Stimulated activated CD8-positive, alpha-beta memory T cell treated with anti-CD3 and anti-CD28 coated beads, Interleukin-15, amount 100 ng/mL, for 4 hours (primary cell): Measurements from ENCODE around the gene CLDN7.
A peak's percentile ranks its signal among the peaks of the same experiment; 100 is the strongest.
"Not testable (repeated sequence)": the region's sequence is repeated elsewhere in the genome, so short reads cannot be mapped to it uniquely, and the experiment has no call there.

Experiments used
- DNase-seq, 2 donors: peaks; one replicate each; pipeline ENCODE4 v3.0.0-alpha.2; 2020; ENCODE audit warnings: low read depth in 2 of 2

CLDN7 gene

DNA sequence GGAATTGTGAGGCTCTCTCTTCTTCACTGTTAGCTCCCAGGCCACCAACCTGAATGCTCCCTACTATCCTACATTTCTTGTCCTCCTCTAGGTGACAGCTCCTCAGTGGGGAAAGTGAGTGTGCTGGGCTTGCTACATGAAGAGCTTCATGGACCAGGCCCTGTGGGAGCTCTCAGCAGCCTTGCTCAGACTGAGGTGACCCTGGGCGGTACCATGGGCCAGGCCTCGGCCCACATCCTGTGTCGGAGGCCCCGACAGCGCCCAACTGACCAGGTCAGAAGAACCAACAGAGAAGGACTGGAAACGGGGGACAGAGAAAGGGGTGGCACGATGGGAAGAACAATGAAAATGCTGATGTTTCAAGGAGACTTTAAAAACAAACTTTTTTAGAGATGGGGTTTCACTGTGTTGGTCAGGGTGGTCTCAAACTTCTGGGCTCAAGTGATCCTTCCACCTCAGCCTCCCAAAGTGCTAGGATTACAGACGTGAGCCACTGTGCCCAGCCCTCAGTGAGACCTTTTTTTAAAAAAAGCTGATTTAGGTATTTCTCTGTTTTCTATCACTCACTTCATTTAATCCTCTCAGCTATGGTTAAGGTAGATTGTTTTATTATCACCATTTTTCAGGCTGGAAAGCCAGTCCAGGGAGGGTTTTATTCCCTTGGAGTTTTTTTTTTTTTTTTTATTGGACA lies 5.4 kb downstream of the CLDN7 start:
- no peak for DNase-seq

DNA sequence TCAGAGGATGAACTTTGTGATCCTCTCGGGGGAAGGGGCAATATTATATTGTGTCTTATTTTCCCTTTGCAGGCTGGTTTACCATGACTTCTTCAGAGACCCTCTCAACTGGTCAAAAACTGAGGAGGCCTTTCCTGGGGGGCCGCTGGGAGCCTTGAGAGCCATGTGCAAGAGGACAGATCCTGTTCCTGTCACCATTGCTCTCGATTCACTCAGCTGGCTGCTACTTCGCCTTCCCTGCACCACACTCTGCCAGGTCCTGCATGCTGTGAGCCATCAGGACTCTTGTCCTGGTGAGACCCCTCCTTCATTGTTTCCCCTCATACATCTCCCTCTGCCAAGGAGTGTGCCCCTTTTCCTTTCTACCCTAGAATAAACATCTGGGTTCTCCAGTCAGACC lies 7.8 kb downstream of the CLDN7 start:
- no peak for DNase-seq

DNA sequence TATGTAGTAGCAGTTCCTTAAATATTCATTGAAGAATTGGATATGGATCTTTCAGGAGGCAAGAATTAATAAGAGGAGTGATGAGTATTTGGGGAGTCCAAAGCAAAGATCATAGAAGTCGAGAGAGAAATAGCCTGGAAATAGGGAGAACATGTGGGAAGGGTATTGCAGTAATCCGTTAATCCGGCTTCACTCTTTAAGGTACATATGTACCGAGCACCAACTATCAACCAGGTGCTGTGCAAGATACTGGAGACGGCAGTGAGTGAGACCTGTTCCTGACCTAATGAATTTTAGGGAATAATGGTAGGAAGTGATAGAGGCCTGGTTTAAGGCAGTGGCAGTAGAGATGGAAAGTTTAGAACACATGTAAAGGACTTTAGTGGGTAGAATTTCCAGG lies 9.2 kb downstream of the CLDN7 start:
- no peak for DNase-seq

DNA sequence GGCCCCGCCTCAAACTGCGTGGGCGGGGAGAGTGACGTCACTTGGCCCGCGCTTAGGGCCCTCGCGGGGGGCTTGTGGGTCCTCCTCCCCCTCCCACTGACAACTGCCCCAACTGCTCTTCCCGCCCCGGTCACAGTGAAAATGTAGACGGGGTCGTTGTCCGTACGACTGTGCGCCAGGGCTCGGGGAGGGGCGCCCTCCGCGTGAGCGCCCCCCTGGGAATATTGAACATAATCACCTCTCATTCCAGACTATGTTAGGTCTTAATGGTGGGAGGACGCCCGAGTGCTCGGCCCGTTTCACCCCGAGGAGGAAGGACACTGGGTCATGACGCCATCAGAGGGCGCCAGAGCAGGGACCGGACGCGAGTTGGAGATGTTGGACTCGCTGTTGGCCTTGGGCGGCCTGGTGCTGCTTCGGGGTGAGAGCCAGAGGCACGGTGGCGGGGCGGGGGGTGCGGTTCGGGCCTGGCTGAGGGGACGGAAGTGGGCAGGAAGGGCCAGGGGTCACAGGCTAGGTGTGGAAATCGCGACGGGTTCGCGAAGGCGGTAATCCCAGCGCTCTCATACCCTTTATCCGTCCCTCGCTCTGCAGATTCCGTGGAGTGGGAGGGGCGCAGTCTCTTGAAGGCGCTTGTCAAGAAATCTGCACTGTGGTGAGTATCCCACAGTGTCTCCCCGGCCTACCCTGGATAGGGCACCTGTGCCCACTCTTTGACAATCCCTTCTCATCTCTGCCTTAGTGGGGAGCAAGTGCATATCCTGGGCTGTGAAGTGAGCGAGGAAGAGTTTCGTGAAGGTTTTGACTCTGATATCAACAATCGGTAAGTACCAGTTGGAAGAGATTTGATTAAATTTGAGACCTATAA lies 9.9 kb downstream of the CLDN7 start, which contains the start of gene ELP5:
ELP5 (plus strand) TSS at position 40 of the 868 bp plus-strand sequence; CDS start at position 376, 336 bp downstream.
- DNase-seq = peak; percentile 69 to 73

DNA sequence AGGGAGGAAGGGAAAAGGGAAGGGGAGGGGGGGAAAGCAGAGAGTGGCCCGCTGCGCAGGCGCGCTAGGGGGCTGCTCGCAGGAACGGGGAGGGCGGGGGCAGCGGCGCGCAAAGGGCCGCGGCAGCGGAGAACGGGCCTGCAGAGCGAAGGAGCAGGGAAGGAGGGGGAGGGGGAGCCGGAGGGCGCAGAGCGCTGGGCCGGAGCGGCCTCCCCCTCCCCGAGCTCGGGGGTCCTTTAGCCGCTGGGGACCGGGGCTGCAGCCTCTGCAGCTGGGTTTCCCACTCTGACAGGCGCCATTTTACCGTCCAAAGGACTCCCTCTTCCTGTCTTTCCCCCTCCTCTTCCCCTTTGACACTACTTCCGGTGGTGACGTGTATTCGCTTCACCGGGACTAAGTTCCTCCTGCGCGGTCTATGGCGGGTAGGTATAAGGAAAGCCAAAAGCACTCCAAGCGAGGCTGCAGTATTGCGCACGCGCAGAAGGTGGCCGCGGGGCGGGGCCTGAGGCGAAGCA lies 10.6 kb downstream of the CLDN7 start, which contains the start of gene CTDNEP1:
CTDNEP1 (minus strand) TSS at position 74 of the 515 bp plus-strand sequence. CDS start 438 bp downstream, outside the sequence.
- peak; percentile 97 to 99 for DNase-seq

DNA sequence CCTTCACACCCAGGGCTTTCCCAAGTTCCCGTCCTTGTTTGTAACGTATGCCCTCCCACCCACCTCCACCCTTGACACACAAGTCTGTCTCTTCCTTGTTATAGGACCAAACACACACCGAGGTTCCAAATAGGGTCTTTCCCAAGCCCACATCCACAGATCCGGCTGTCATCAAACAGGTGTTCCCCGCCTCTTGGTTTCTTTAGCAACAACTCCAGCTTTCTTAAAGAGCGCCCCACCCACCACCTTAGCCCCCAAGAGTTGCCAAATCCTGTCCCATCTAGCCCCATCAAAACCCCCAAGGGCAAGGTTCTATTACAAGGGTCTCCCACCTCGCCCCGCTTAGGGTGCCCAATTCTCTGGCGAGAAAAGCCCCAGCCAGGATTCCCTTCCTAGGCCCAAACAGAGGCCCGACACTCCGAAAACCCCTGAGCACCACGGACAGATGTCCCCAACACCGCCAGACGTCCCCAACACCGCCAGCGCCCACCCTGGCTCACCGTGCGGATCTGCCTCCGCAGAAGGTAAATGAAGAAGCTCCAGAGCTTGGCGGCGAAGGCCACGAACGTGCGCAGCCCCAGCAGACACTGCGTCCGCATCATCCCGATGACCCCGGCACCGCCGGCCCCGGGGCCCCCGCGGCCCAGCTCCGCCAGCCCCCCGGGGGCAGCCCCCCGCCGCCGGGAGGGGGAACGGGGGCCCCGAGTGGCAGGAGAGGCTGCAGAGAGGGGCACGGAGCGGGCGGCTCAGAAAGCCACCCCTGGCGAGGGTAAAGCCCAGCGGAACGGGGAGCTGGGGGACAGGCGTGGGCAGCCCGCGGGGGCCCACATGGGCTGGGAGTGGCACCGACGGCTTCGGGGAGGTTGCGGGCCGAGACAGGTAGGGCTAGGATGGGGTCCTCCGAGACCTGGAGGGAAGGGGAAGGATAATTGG lies 11.3 kb downstream of the CLDN7 start:
- DNase-seq = no peak

DNA sequence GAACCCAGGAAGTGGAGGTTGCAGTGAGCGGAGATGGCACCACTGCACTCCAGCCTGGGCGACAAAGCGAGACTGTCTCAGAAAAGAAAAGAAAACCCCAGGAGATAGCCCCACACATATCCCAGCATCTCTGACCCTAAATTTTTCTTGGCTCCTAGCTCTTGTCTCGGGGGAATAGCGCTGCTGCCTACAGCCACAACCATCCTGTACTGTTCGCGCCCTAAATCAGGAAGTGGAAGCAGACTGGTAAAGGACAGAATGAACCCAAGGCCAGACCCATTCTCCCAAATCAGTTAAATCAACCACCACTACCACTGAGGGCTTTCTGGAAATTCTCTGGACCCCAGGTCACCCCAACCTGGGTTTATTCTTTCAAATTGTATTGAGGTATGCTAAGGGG lies 12.4 kb downstream of the CLDN7 start:
- DNase-seq = no peak

DNA sequence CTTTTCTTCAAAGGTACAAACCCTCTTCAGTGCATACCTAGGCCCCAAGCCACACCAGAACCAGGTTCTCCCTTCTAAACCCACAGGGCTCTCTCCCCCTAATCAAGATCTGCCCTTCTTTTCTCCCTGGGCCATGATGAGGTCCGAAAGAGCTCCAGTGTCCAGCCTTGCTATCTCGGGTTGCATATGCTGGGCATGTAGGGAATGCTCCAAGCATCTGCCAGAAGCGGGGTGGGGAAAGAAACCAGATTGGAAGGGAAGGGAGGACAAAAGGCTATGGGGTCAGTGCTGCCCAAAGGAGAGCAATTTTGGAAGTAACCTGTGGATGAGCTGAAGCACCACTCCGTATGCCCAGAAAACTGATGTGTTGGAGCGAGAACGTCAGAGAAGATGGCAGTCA lies 13.1 kb downstream of the CLDN7 start:
- DNase-seq = no peak

DNA sequence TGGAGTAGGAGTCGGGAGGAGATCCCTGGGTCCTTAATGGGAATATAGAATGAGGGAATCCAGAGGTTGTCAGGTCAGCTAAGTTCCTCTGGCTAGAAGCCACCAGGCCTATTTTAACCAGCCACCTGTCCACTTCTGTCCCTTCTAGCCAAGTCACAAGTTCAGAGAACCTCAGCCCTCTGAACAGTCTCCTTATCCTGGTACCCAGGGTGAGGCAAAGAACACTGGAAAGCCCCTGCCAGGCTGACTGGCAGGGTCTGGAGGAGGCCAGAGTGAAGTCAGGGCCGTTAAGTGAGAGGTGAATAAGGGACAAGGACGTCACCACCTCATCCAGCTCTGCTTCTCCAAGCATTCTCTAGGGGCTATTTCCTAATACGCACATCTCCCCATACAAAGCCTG lies 13.5 kb downstream of the CLDN7 start:
- DNase-seq = no peak

DNA sequence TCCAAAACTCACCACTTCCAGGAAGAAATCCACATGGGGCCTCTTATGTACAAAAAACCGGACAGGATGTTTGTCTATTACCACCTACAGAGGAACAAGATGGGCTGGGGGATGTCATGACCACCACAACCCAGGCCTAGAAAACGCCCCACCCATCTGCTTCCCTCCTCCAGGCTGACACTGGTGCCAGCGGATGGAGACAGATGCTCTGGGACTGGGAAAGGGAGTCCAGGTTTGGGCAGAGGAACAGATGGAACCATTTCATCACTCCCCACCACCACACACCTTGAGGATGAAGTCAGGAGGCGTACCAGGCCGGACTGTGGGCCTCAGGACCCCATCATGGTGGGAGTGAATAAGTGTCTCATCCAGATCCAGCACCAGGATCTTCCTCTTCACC lies 15.5 kb downstream of the CLDN7 start:
- DNase-seq = no peak

DNA sequence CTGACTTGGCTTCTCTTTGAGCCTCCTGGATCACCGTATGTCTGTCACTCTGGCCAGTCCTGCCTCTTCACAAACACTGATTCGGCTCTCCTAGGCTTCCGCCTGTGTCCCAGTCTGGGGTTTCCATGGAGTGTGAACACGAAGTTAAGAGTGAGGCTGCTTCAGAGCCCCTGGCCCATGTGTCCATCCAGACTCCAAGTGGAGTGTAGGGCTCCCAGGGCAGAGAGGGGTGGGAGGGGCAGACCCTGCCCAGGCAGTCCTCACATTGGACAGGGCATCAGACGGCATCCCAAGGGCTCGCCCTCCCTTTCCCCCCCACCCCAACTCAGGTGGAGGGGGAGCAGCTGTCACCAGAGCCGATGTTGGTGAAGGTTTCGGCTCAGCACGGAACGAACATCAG lies 18.4 kb downstream of the CLDN7 start:
- not testable (repeated sequence) for DNase-seq

DNA sequence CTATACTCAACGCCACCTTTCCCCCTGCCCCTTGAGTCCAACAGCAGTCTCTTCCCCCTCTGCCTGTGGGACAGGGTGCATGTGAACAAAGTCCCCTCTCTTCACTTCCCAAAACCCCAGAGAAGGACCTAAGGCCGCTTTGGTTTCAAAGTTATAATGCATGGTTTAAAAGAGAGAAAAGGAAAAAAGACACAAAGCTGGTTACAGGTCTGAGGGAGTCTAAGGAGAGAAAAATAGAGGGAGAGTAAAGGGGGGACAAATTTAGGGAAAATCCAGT lies 18.9 kb downstream of the CLDN7 start:
- no peak for DNase-seq

DNA sequence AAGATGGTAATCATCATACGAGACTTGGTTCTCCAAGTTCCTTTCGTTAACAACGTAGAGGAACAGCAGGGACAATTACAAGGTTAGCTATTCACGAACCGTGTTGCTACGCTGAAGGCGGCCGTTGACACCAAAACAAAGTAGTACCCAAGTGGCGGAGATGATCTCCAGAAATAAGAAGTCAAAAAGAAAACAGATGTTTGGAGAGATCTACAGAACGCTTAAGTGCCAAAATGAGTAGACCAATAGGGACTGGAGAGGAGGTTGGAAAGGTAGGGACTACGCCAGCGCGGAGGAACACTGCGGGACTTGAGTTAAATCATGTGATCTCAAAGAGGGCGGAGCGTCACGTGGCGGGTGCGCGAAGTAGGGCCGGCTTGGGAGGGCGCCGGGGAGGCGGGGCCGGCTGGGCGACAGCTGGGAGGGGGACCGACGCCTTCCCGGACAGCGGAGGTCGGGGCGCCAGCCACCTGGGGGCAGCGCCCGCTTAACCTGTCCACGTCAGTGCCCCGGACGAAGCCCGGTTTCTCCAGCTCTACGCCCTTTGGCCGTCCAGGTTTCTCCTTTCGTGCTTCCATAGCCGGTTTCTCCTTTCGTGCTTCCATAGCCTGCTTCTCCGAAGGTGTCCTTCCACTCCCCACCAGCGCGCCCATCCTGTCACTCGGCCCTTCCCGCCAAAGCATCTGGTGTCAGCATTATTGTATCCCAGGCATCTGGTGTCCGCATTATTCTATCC lies 19.4 kb downstream of the CLDN7 start:
- peak; percentile 85 for DNase-seq

DNA sequence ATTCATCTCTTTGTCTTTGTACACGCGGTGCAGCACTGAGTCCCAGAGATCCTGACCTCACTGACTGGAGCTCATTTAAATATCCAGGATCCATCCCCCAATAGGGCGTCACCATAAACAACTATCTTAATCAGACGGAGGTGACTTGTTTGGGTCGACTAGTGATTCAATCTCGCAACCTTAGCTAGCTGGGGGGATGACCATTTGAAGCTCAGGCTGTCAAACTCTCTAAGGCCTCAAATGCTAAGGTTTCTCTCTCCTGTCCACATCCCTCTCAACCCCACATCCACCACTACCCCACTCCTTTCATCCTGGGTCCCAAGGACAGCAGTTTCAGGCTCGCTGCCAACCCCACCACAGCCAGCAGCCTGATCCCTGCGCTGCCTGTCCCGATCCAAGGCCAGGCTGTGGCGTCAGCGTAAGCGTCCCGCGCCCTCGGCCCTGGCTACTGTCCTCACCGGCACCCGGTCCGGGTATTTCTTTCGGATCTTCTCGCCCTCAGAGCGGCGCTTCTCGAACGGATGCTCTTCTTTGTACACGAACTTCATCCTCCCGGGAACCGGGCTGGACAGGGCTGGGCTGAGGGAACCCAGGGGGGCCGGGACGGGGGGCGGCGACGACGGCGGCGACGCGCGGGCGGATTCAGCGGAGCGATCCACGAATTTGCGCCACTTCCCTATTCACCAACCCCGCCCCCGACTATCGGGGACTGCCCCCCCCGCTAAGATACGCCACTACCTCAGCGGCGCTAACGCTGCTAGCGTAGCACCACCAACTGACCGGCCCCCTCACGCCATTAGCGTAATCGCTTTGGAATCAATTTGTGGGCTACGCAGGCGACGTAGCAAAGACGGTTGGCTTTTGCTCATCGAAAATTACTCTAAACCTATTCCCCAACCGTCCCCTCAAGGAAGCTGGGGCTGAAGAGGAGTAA lies 20.2 kb downstream of the CLDN7 start, which contains the start of gene GABARAP:
GABARAP (minus strand) TSS at position 667 of the 934 bp plus-strand sequence; CDS start at position 548, 119 bp downstream.
- peak; percentile 83 to 90 for DNase-seq

DNA sequence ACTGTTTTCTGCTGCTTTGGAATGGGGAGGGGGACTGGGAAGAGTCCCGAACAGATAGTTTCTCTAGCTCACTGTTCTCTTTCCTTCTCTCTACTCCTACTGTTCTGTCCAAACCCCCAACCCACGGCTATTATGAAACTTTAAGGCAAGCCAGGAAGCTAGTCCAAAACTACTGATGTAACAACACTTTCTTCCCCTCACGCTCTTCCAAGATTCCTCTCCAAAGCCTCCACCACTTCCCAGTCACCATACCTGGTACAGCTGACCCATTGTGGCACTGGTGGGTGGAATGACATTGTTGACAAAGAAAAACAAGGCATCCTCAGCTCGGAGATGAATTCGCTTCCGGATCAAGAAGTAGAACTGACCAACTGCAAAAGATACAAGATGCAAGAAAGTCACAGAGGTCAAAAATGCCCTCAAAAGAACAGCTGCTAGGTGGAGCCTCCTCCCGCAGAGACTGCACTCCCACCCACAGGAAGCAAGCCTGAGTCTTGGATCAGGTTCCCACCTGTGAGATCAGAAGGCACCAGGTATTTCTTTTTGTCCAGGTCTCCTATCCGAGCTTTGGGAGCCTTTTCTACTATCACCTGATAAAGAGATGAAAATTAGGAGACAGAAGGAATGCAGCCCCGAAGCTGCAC lies 21.1 kb downstream of the CLDN7 start:
- DNase-seq = no peak

DNA sequence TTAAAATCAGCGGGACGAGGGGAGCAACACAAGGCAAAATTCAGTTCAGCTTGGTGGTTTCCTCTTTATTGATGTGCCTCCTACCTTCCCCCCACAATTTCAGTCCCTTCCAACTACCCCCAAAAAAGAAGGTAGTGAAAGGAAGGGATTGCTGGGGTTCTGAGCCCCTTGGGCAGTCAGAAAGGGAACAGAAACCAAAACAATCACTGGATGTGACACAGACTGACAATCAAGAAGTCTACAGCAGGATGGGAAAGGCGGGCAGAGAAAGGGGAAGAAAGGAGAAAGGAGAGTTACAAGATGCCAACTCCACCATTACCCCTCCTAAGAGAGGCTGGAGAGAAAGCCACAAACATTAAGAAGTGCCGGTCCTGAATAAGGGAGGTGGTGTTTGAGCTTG lies 21.9 kb downstream of the CLDN7 start:
- no peak for DNase-seq

DNA sequence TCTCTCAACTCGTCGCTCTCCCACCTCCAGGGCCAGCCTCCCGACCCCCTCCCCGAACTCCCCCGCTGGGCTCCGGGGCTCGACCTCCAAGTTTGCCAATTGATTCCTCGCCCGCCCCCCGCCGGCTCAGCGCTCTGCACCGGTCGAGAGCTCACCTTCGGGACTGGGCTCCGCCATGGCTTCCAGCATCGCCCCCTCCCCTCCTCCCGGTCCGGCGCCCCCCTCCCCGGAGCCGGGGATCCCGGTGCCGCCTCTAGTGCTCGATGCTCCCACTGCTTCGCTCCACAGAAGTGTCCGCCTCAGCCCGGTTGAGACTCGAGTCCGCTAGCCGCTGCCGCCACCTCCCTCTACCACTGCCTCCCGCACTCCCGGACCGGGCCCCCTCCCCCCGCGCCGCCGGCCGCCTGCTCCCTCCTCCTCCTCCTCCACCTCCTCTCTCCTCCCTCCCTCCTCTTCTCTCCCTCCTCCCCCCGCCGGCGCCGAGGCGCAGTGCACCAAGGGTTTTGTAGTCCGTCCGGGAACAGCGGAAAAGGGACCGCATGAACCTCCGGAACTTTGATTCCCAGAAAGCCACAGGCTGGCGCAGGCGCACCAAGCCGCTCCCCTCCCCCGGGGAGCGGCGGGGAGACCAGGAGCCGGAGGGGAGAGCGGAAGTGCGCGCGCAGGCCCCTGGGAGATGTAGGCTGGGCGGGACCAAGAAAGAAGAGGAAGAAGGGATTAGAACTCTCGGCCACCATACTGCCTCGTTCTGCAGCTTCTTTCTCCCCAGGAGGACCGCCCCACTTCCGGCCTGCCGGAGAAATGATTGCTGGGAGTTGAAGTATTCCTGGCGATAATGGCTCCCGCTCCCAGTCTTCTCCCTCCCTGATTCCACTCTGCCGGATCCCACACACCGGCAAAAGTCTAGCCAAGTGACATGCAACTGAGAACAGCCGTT lies 22.9 kb downstream of the CLDN7 start, which contains the start of gene PHF23:
PHF23 (minus strand) TSS at position 367 of the 937 bp plus-strand sequence; CDS start at position 189, 178 bp downstream.
- DNase-seq = peak; percentile 96 to 97
